ENCODE results near the gene TGM5. TPM values are rescaled to one million over a fixed set of nuclear protein-coding genes. Genes with fewer than 3 reads are reported as not detected.

Gene TGM5
- total and polyA plus RNA-seq, 4 experiments from 2014 or later: not detected

DNA sequence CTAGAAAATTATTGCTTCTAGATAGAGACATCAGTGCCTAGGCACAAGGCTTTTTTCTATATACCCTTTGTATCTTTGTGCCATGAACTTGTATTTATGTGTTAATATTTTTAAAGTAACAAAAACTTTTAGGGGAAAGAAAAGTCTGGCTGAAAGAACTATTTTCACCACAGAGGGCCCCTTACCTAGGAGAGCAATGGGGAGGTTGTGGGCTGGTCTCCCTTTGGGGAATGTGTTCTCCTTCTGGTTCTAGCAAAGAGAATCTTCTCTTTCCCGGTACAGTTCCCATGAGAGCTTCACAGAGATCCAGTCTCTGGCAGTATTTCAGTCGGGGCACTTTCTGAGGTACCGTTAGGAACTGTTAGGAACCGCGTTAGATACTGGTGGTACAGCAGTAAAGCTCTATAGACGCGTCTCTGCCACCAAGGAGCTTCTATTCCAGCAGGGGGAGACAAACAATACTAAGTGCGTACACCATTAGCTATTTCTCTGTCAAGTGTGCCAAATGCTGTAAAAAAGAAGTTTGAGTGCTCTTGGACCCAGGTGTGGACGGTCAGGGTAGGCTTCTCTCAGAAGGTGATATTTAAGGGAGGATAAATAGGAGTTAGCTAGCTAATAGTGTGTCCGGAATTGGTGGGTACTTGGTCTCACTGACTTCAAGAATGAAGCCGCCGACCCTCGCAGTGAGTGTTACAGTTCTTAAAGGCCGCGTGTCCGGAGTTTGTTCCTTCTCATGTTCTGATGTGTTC, 41.4 kb downstream of the TGM5 start:
- Histone ChIP-seq H3K36me3 (ENCODE audit: insufficient read depth, low read length) (no peaks in the 10 kb centered on the region), H3K9me3 (ENCODE audit: control insufficient read depth in 1 of 2, low read length in 2 of 2) (no peaks in the 10 kb centered on the region), H3K27ac (ENCODE audit: low read depth, low read length) (no peak overlapping the region), H3K4me3 (ENCODE audit: low read length in 2 of 2) (no peak overlapping the region), H3K27me3 (ENCODE audit: insufficient read depth, low read length) (no peaks in the 10 kb centered on the region), H3K4me1 (ENCODE audit: insufficient read depth, low read length) (no peaks in the 10 kb centered on the region)
- Mint-ChIP-seq H3K27me3 (peaks cover 4 to 10% of the 10 kb centered on the region in 2 donors), H3K4me1 (peaks cover 0 to 8% (median 4%) of the 10 kb centered on the region in 4 donors), H3K4me3 (no peak overlapping the region), H3K36me3 (no peaks in the 10 kb centered on the region), H3K9me3 (no peaks in the 10 kb centered on the region), H3K27ac (peak overlapping the region in 1 of 7 donors; percentile 43)
- POLR2A ChIA-PET (ENCODE audit: partially characterized antibody): interaction anchor here (0.5 to 1.6 kb wide), 2 partner anchors 60 to 101 kb away, joined by 3 to 12 read pairs; no protein-coding TSS in a partner anchor
- CTCF ChIA-PET (ENCODE audit: partially characterized antibody): interaction anchor here (0.6 to 3.5 kb wide), 25 partner anchors 8 to 995 kb away, joined by 3 to 82 read pairs (median 4); partner anchors contain the start of gene LCMT2
- intact Hi-C loops (cut with micrococcal nuclease): no loop called here
- peak; percentile 45 to 61 (median 52) for DNase-seq

DNA sequence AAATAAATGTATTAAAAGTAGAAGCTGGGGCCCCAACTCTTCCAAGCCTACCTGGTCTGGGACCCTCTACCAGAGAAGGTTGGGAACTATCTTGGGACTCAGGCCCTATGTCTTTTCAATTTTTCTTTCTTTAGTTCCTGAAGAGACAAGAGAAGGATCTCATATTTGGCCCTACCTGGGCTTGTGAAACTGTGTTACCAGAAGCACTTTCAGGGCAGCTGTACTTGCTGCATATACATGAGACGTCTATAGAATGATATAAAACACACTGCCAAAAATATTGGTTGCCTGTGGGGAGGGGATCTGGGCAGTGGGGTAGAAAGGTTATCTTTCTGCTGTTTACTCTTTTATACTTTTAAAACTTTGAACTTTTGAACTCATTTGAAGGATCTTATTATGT, 45.3 kb downstream of the TGM5 start:
- no peaks in the 10 kb centered on the region for H3K4me1 ChIP-seq (ENCODE audit: insufficient read depth, low read length)
- Mint-ChIP-seq H3K27ac (no peak overlapping the region), H3K27me3 (peaks cover 10 to 11% of the 10 kb centered on the region in 2 donors), H3K36me3 (no peaks in the 10 kb centered on the region), H3K4me3 (no peak overlapping the region), H3K9me3 (no peaks in the 10 kb centered on the region), H3K4me1 (peaks cover 0 to 8% (median 5%) of the 10 kb centered on the region in 4 donors)
- DNase-seq: no peak
- POLR2A ChIA-PET (ENCODE audit: partially characterized antibody): no interaction called here
- no peaks in the 10 kb centered on the region for H3K9me3 ChIP-seq (ENCODE audit: control insufficient read depth in 1 of 2, low read length in 2 of 2)
- CTCF ChIA-PET (ENCODE audit: partially characterized antibody): interaction anchor here (0.7 kb wide), 2 partner anchors 1367 to 1371 kb away, joined by 3 to 6 read pairs; no protein-coding TSS in a partner anchor
- H3K4me3 ChIP-seq (ENCODE audit: low read length in 2 of 2): no peak overlapping the region
- H3K27me3 ChIP-seq (ENCODE audit: insufficient read depth, low read length): no peaks in the 10 kb centered on the region
- no peaks in the 10 kb centered on the region for H3K36me3 ChIP-seq (ENCODE audit: insufficient read depth, low read length)
- intact Hi-C loops (cut with micrococcal nuclease): no loop called here
- H3K27ac ChIP-seq (ENCODE audit: low read depth, low read length): no peak overlapping the region

- Mint-ChIP-seq H3K4me3 (no peak within 1 kb of the TSS), H3K9me3 (no peaks in the 10 kb centered on the region), H3K27me3 (peaks cover 10 to 11% of the 10 kb centered on the region in 2 donors), H3K27ac (peak within 1 kb of the TSS in 1 of 7 donors; percentile 60), H3K36me3 (no peaks in the 10 kb centered on the region), H3K4me1 (peaks cover 0 to 7% (median 5%) of the 10 kb centered on the region in 4 donors)
- Histone ChIP-seq H3K4me1 (ENCODE audit: insufficient read depth, low read length) (no peaks in the 10 kb centered on the region), H3K27me3 (ENCODE audit: insufficient read depth, low read length) (no peaks in the 10 kb centered on the region), H3K9me3 (ENCODE audit: control insufficient read depth in 1 of 2, low read length in 2 of 2) (no peaks in the 10 kb centered on the region), H3K27ac (ENCODE audit: low read depth, low read length) (no peak within 1 kb of the TSS), H3K4me3 (ENCODE audit: low read length in 2 of 2) (no peak within 1 kb of the TSS), H3K36me3 (ENCODE audit: insufficient read depth, low read length) (no peaks in the 10 kb centered on the region)
- ChIA-PET CTCF (ENCODE audit: partially characterized antibody) (interaction anchor here (0.7 kb wide), 2 partner anchors 1367 to 1372 kb away, joined by 3 to 6 read pairs; no protein-coding TSS in a partner anchor), POLR2A (ENCODE audit: partially characterized antibody) (no interaction called here)
- no peak for DNase-seq
- intact Hi-C loops (cut with micrococcal nuclease): no loop called here
Measured at GRCh38 chr15:43220991-43221403, 45.7 kb downstream of the TGM5 start, which contains the start of gene EPB42. EPB42 (minus strand) TSS chr15:43221018; CDS start chr15:43220825, 193 bp downstream.

DNA sequence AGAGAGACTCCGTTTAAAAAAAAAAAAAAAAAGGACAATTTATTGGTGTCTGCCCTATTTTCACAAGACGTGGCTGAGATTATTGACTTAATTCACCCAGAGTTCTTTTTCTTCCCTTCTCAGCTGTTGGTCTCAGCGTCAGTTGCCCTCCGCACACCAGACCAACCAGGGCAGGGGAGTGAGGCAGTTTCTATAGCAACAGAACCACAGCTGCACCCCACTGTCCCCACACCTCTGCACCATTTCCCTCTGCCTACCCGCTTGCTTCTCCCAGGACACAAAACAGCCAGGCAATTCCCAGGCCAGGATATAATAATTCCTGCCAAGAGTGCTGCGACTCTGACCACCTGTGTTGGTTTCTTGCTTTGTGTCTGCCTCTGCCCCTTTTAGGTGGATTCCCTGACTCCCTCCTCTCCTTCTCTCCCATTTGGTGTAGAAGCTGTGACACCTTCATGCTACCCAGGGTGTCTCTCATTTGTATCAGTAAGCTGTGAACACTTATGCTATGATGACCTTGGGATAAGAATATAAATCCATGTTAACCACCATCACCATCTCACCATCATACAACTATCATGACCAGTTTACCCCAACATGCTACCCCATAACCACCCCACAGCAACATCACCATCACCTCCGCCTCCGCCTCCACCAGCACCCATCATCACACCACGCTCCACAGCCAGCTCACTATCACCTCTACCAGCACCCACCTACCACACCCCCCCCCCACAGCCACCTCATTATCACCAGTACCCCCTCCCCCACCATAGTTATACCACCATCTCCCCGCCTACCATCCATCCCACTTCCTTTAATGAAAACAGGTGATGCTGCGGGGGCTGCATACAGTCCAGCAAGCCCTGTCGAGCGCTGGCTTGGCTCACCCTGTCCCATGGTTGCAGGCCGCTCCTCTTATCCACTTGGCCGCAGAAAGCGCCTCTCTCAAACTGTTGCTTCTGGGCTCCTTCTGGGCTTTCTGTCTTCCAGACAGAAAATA, 46.5 kb downstream of the TGM5 start:
- Histone ChIP-seq H3K36me3 (ENCODE audit: insufficient read depth, low read length) (no peaks in the 10 kb centered on the region), H3K27ac (ENCODE audit: low read depth, low read length) (no peak overlapping the region), H3K9me3 (ENCODE audit: control insufficient read depth in 1 of 2, low read length in 2 of 2) (no peaks in the 10 kb centered on the region), H3K27me3 (ENCODE audit: insufficient read depth, low read length) (no peaks in the 10 kb centered on the region), H3K4me3 (ENCODE audit: low read length in 2 of 2) (no peak overlapping the region), H3K4me1 (ENCODE audit: insufficient read depth, low read length) (no peaks in the 10 kb centered on the region)
- POLR2A ChIA-PET (ENCODE audit: partially characterized antibody): no interaction called here
- intact Hi-C loops (cut with micrococcal nuclease): no loop called here
- H3K9me3 Mint-ChIP-seq: no peaks in the 10 kb centered on the region
- peaks cover 0 to 3% (median 0%) of the 10 kb centered on the region in 4 donors for H3K4me1 Mint-ChIP-seq
- no peak for DNase-seq
- CTCF ChIA-PET (ENCODE audit: partially characterized antibody): no interaction called here
- H3K27me3 Mint-ChIP-seq: peaks cover 8 to 9% of the 10 kb centered on the region in 2 donors
- H3K36me3 Mint-ChIP-seq: no peaks in the 10 kb centered on the region
- H3K27ac Mint-ChIP-seq: peak overlapping the region in 1 of 7 donors; percentile 60
- H3K4me3 Mint-ChIP-seq: no peak overlapping the region

DNA sequence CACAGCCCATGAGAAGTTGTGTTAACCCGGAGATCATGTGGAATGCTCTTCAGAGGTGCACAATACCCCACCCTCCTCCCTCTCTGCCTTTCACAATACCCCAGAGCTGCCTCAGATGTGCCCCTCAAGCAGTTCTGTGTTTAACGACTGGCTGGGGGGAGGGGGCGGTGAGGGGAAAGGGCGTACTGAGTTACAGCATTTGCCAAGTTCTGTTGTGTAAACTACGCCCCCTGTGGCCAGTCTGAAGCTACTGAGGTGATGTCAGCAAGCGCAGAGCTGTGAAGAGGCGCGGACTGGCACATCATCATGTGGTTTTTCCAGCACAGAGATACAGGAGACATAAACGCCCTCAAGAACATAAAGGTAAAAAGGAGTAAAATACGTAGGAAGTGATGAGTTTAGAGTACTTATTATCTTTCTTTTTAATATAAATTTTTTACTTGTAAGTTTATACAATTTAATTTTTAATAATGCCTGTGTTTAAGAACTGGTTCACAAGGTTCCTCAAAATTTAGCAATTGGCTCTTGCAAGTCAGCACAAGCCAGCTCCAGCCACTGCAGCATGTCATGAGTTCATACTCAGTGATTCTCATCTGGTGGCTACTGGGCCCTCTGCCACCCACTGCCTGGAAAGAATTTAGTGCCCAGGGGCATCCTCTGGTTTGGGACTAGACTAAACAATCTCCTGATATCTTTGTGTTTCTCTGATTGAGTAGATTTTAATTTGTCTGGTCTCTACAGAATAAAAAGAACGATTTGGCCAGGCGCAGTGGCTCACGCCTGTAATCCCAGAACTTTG, 47.6 kb downstream of the TGM5 start:
- ChIA-PET CTCF (ENCODE audit: partially characterized antibody) (no interaction called here), POLR2A (ENCODE audit: partially characterized antibody) (no interaction called here)
- H3K27ac Mint-ChIP-seq: no peak overlapping the region

GRCh38 chr15:43215961-43216360, 50.8 kb downstream of the TGM5 start:
- POLR2A ChIA-PET (ENCODE audit: partially characterized antibody): no interaction called here
- Histone ChIP-seq H3K36me3 (ENCODE audit: insufficient read depth, low read length) (no peaks in the 10 kb centered on the region), H3K9me3 (ENCODE audit: control insufficient read depth in 1 of 2, low read length in 2 of 2) (no peaks in the 10 kb centered on the region), H3K4me1 (ENCODE audit: insufficient read depth, low read length) (no peaks in the 10 kb centered on the region), H3K27me3 (ENCODE audit: insufficient read depth, low read length) (no peaks in the 10 kb centered on the region), H3K4me3 (ENCODE audit: low read length in 2 of 2) (no peak overlapping the region), H3K27ac (ENCODE audit: low read depth, low read length) (no peak overlapping the region)
- H3K27me3 Mint-ChIP-seq: peaks cover 3 to 9% of the 10 kb centered on the region in 2 donors
- H3K9me3 Mint-ChIP-seq: no peaks in the 10 kb centered on the region
- no peak overlapping the region for H3K27ac Mint-ChIP-seq
- H3K36me3 Mint-ChIP-seq: no peaks in the 10 kb centered on the region
- no peak for DNase-seq
- CTCF ChIA-PET (ENCODE audit: partially characterized antibody): interaction anchor here (1.2 to 1.3 kb wide), 2 partner anchors 9 to 12 kb away, joined by 5 read pairs; no protein-coding TSS in a partner anchor
- no peak overlapping the region for H3K4me3 Mint-ChIP-seq
- intact Hi-C loops (cut with micrococcal nuclease): no loop called here
- peaks cover 0 to 1% (median 0%) of the 10 kb centered on the region in 4 donors for H3K4me1 Mint-ChIP-seq

More for the DNA sequence above, 47.6 kb downstream of the TGM5 start:
- Mint-ChIP-seq H3K9me3 (no peaks in the 10 kb centered on the region), H3K4me3 (no peak overlapping the region), H3K4me1 (peaks cover 0 to 1% (median 0%) of the 10 kb centered on the region in 4 donors), H3K36me3 (no peaks in the 10 kb centered on the region), H3K27me3 (peaks cover 7 to 9% of the 10 kb centered on the region in 2 donors)
- intact Hi-C loops (cut with micrococcal nuclease): no loop called here
- no peak overlapping the region for H3K27ac ChIP-seq (ENCODE audit: low read depth, low read length)
- H3K27me3 ChIP-seq (ENCODE audit: insufficient read depth, low read length): no peaks in the 10 kb centered on the region
- no peaks in the 10 kb centered on the region for H3K9me3 ChIP-seq (ENCODE audit: control insufficient read depth in 1 of 2, low read length in 2 of 2)
- no peaks in the 10 kb centered on the region for H3K36me3 ChIP-seq (ENCODE audit: insufficient read depth, low read length)
- DNase-seq: no peak
- H3K4me3 ChIP-seq (ENCODE audit: low read length in 2 of 2): no peak overlapping the region
- H3K4me1 ChIP-seq (ENCODE audit: insufficient read depth, low read length): no peaks in the 10 kb centered on the region
